HUDEP-2 (cell line): ENCODE results near the gene CDC6.
A peak's percentile ranks its signal among the peaks of the same experiment; 100 is the strongest.

ENCODE experiments used
- DNase-seq, 76 experiments: peaks; one replicate each; lab custom pipeline; 2025; ENCODE audit not compliant: unreplicated experiment in 76 of 76; lab: John Stamatoyannopoulos, UW

CDC6 gene

GRCh38 chr17:40287494-40288369, at the start of gene CDC6:
Gene CDC6, plus strand, starts transcription at chr17:40287879. Its CDS starts 1,542 bp downstream, at chr17:40289421.
- DNase-seq, result peak in 75 of 76 experiments; percentile 80 to 100 (median 97)

- no peak for DNase-seq
Observed at GRCh38 chr17:40241252-40241834, 46.3 kb upstream of the CDC6 start.

GRCh38 chr17:40242774-40243173, 44.9 kb upstream of the CDC6 start:
- no peak for DNase-seq

GRCh38 chr17:40243761-40244160, 43.9 kb upstream of the CDC6 start:
- DNase-seq, result no peak

GRCh38 chr17:40244255-40244654, 43.4 kb upstream of the CDC6 start:
- no peak for DNase-seq

GRCh38 chr17:40247926-40248495, 39.7 kb upstream of the CDC6 start:
- DNase-seq, result no peak

GRCh38 chr17:40248507-40248906, 39.2 kb upstream of the CDC6 start:
- no peak for DNase-seq

- peak in 9 of 76 experiments; percentile 1 to 42 (median 19) for DNase-seq
Observed at GRCh38 chr17:40251576-40251975, 36.1 kb upstream of the CDC6 start.

GRCh38 chr17:40253565-40253964, 34.1 kb upstream of the CDC6 start:
- no peak for DNase-seq

GRCh38 chr17:40259505-40259904, 28.2 kb upstream of the CDC6 start:
- no peak for DNase-seq

- no peak for DNase-seq
Observed at GRCh38 chr17:40260528-40260927, 27.2 kb upstream of the CDC6 start.

- no peak for DNase-seq
Observed at GRCh38 chr17:40264458-40265185, 23.1 kb upstream of the CDC6 start.

GRCh38 chr17:40265337-40265736, 22.3 kb upstream of the CDC6 start:
- DNase-seq, result peak in 2 of 76 experiments; percentile 7 to 11

- no peak for DNase-seq
Observed at GRCh38 chr17:40266882-40267281, 20.8 kb upstream of the CDC6 start.

GRCh38 chr17:40268141-40268712, 19.5 kb upstream of the CDC6 start:
- no peak for DNase-seq

- no peak for DNase-seq
Observed at GRCh38 chr17:40278414-40278813, 9.3 kb upstream of the CDC6 start.

GRCh38 chr17:40279402-40279801, 8.3 kb upstream of the CDC6 start:
- no peak for DNase-seq

GRCh38 chr17:40281663-40282062, 6.0 kb upstream of the CDC6 start:
- no peak for DNase-seq

- DNase-seq, result no peak
Observed at GRCh38 chr17:40283662-40284061, 4.0 kb upstream of the CDC6 start.

- no peak for DNase-seq
Observed at GRCh38 chr17:40284085-40284713, 3.5 kb upstream of the CDC6 start.
